Common myeloid progenitor, CD34-positive (primary cell): Measurements from ENCODE around the gene HORMAD2.

ENCODE experiments used
- CTCF ChIA-PET: fragments of 350-600 bp; sonication (Branson Sonifier 250); formaldehyde crosslinking; loops from one replicate; lab custom pipeline; 2021; ENCODE audit warnings: antibody characterized with exemption; lab: Charles Lee
- POLR2A ChIA-PET: fragments of 350-600 bp; sonication (Branson Sonifier 250); formaldehyde crosslinking; loops from one replicate; lab custom pipeline; 2021; ENCODE audit warnings: antibody characterized with exemption; lab: Charles Lee
- DNase-seq, 3 donors: peaks; one replicate each; pipeline versions ENCODE4 v3.0.0 to v3.0.0-alpha.2; 2013
- H3K27ac ChIP-seq, 2 experiments: 1 replicate in 1 of 2; 2 replicates in 1 of 2; pipeline ENCODE4 v1.7.0; 2013; ENCODE audit warnings: inconsistent platforms in 2 of 2, low read length in 2 of 2, mild to moderate bottlenecking in 2 of 2, low read depth in 1 of 2, moderate library complexity in 1 of 2; ENCODE audit not compliant: severe bottlenecking in 2 of 2, insufficient read depth in 1 of 2, poor library complexity in 1 of 2
- H3K27me3 ChIP-seq, 5 experiments: replicated peaks in 2 of 5; 1 replicate in 3 of 5; 2 replicates in 2 of 5; pipeline versions ENCODE4 v1.6.1 to v1.7.0; 2013; ENCODE audit warnings: low read length in 4 of 5, mild to moderate bottlenecking in 2 of 5, moderate library complexity in 2 of 5, inconsistent platforms in 1 of 5; ENCODE audit not compliant: insufficient read depth in 5 of 5, control insufficient read depth in 4 of 5
- H3K36me3 ChIP-seq, 4 experiments: 1 replicate in 2 of 4; 2 replicates in 2 of 4; pipeline versions ENCODE4 v1.6.1 to v1.7.0; 2013; ENCODE audit warnings: low read length in 3 of 4, control low read depth in 1 of 4, mild to moderate bottlenecking in 1 of 4; ENCODE audit not compliant: control insufficient read depth in 4 of 4, insufficient read depth in 4 of 4
- H3K4me1 ChIP-seq, 4 experiments: 1 replicate in 3 of 4; 2 replicates in 1 of 4; pipeline versions ENCODE4 v1.6.1 to v1.7.1; 2013; ENCODE audit warnings: low read length in 3 of 4, mild to moderate bottlenecking in 3 of 4, control low read depth in 1 of 4, inconsistent platforms in 1 of 4, moderate library complexity in 1 of 4; ENCODE audit not compliant: control insufficient read depth in 4 of 4, insufficient read depth in 4 of 4; ENCODE audit errors: control extremely low read depth in 1 of 4
- H3K4me3 ChIP-seq, 7 experiments: 1 replicate in 4 of 7; 2 replicates in 3 of 7; pipeline versions ENCODE4 v1.5.1 to v1.7.0; 2013; ENCODE audit warnings: mild to moderate bottlenecking in 7 of 7, low read length in 6 of 7, moderate library complexity in 6 of 7, inconsistent platforms in 2 of 7, low read depth in 2 of 7, control low read depth in 1 of 7; ENCODE audit not compliant: insufficient read depth in 4 of 7, control insufficient read depth in 1 of 7; ENCODE audit errors: extremely low read depth in 1 of 7
- H3K9me3 ChIP-seq, 5 experiments: 1 replicate in 4 of 5; 2 replicates in 1 of 5; pipeline versions ENCODE4 v1.6.1 to v1.7.1; 2013; ENCODE audit warnings: low read length in 4 of 5, mild to moderate bottlenecking in 2 of 5, inconsistent platforms in 1 of 5, low read depth in 1 of 5, moderate library complexity in 1 of 5; ENCODE audit not compliant: control insufficient read depth in 4 of 5, insufficient read depth in 2 of 5; ENCODE audit errors: control extremely low read depth in 1 of 5
- WGBS: methylation state at CpG from one replicate; pipeline ENCODE4 v1.1.5; 2013; ENCODE audit not compliant: insufficient coverage; 5-methylcytosine and 5-hydroxymethylcytosine counted together

The HORMAD2 gene

GRCh38 chr22:30190574-30190973 is 110.3 kb downstream of the HORMAD2 start:
- H3K4me1 ChIP-seq = peaks cover 14 to 71% (median 26%) of the 10 kb centered on the region in 4 experiments
- no peak for DNase-seq
- H3K27me3 ChIP-seq = no peaks in the 10 kb centered on the region
- no peak overlapping the region for H3K4me3 ChIP-seq
- H3K9me3 ChIP-seq = no peaks in the 10 kb centered on the region
- 100% methylated on average over 1 of the region's 1 CpG for WGBS
- CTCF ChIA-PET = interaction anchor here (0.8 to 2.1 kb wide), 4 partner anchors 9 to 82 kb away, joined by 3 to 9 read pairs (median 3); no protein-coding TSS in a partner anchor
- POLR2A ChIA-PET = interaction anchor here (1.0 to 1.3 kb wide), 3 partner anchors 9 to 82 kb away, joined by 3 to 6 read pairs (median 4); no protein-coding TSS in a partner anchor
- no peaks in the 10 kb centered on the region for H3K36me3 ChIP-seq
- no peak overlapping the region for H3K27ac ChIP-seq

- Histone ChIP-seq H3K27me3 (no peaks in the 10 kb centered on the region), H3K27ac (no peak overlapping the region), H3K9me3 (no peaks in the 10 kb centered on the region), H3K36me3 (no peaks in the 10 kb centered on the region), H3K4me3 (no peak overlapping the region), H3K4me1 (peaks cover 20 to 73% (median 29%) of the 10 kb centered on the region in 4 experiments)
- ChIA-PET CTCF (interaction anchor here (0.8 to 2.1 kb wide), 5 partner anchors 10 to 83 kb away, joined by 3 to 9 read pairs (median 3); no protein-coding TSS in a partner anchor), POLR2A (interaction anchor here (1.0 to 1.3 kb wide), 3 partner anchors 8 to 82 kb away, joined by 3 to 6 read pairs (median 4); no protein-coding TSS in a partner anchor)
- WGBS = 100% methylated on average over 2 of the region's 3 CpGs
- DNase-seq = no peak
Observed at GRCh38 chr22:30191040-30191701, 110.9 kb downstream of the HORMAD2 start.

- Histone ChIP-seq H3K36me3 (no peaks in the 10 kb centered on the region), H3K9me3 (no peaks in the 10 kb centered on the region), H3K4me3 (no peak overlapping the region), H3K27ac (no peak overlapping the region), H3K27me3 (no peaks in the 10 kb centered on the region), H3K4me1 (peaks cover 30 to 75% (median 35%) of the 10 kb centered on the region in 4 experiments)
- POLR2A ChIA-PET = no interaction called here
- 100% methylated on average over 1 of the region's 1 CpG for WGBS
- CTCF ChIA-PET = interaction anchor here (2.1 kb wide), 1 partner anchor 11 kb away, joined by 9 read pairs; no protein-coding TSS in a partner anchor
- no peak for DNase-seq
Observed at GRCh38 chr22:30192427-30192826, 112.2 kb downstream of the HORMAD2 start.

- ChIA-PET CTCF (interaction anchor here (1.2 kb wide), 2 partner anchors 11 to 22 kb away, joined by 3 read pairs; no protein-coding TSS in a partner anchor), POLR2A (no interaction called here)
- peaks cover 27 to 68% (median 33%) of the 10 kb centered on the region in 4 experiments for H3K4me1 ChIP-seq
- no peaks in the 10 kb centered on the region for H3K27me3 ChIP-seq
- DNase-seq = no peak
- no peaks in the 10 kb centered on the region for H3K36me3 ChIP-seq
- 94% methylated on average over 2 of the region's 3 CpGs for WGBS
- H3K27ac ChIP-seq = no peak overlapping the region
- H3K9me3 ChIP-seq = no peaks in the 10 kb centered on the region
- H3K4me3 ChIP-seq = no peak overlapping the region
Observed at GRCh38 chr22:30193031-30193775, 112.9 kb downstream of the HORMAD2 start.

- WGBS = 62% methylated on average over 3 of the region's 5 CpGs
- Histone ChIP-seq H3K27me3 (no peaks in the 10 kb centered on the region), H3K4me1 (peaks cover 24 to 52% (median 26%) of the 10 kb centered on the region in 4 experiments), H3K4me3 (peak overlapping the region in 3 of 7 experiments; percentile 14 to 40 (median 28)), H3K9me3 (no peaks in the 10 kb centered on the region), H3K27ac (peak overlapping the region in 1 of 2 experiments; percentile 50), H3K36me3 (no peaks in the 10 kb centered on the region)
- peak in 1 of 3 donors; percentile 50 for DNase-seq
- POLR2A ChIA-PET = no interaction called here
- CTCF ChIA-PET = interaction anchor here (1.3 to 2.0 kb wide), 2 partner anchors 11 to 14 kb away, joined by 3 to 6 read pairs; no protein-coding TSS in a partner anchor
Observed at GRCh38 chr22:30195245-30196140, 115.2 kb downstream of the HORMAD2 start.

GRCh38 chr22:30196141-30196879 is 116.0 kb downstream of the HORMAD2 start:
- DNase-seq = peak; percentile 82 to 96 (median 91)
- ChIA-PET CTCF (interaction anchor here (1.3 to 2.0 kb wide), 3 partner anchors 12 to 15 kb away, joined by 3 to 6 read pairs (median 3); no protein-coding TSS in a partner anchor), POLR2A (no interaction called here)
- H3K27me3 ChIP-seq = no peaks in the 10 kb centered on the region
- peaks cover 18 to 44% (median 20%) of the 10 kb centered on the region in 4 experiments for H3K4me1 ChIP-seq
- peak overlapping the region in 1 of 2 experiments; percentile 50 for H3K27ac ChIP-seq
- H3K36me3 ChIP-seq = no peaks in the 10 kb centered on the region
- 7% methylated on average over 6 of the region's 11 CpGs for WGBS
- no peaks in the 10 kb centered on the region for H3K9me3 ChIP-seq
- peak overlapping the region in 4 of 7 experiments; percentile 14 to 40 (median 30) for H3K4me3 ChIP-seq
